Measurements from ENCODE around the gene BUB3. TPM values are rescaled to one million over a fixed set of nuclear protein-coding genes. Genes with fewer than 3 reads are reported as not detected.

Gene BUB3
- total and polyA plus RNA-seq, 2 of the 13 experiments (the other 11 are each of a cell fraction or from before 2014, with no cell fraction given), result 174 to 188 TPM

GRCh38 chr10:123154711-123155505 is 706 bp downstream of the BUB3 start (continued):
- TF ChIP-seq ATAD3A (CRISPR knock-in tag; IDR thresholded peaks at IDR 0.05) (no peak), ESRRA (CRISPR knock-in tag; IDR thresholded peaks at IDR 0.05; ENCODE audit: low read depth) (no peak), BHLHE40 (IDR thresholded peaks at IDR 0.05; ENCODE audit: low read length) (no peak), HDAC1 (CRISPR knock-in tag; IDR thresholded peaks at IDR 0.05) (peak; percentile 48; the same call in 1 of the 2 replicates), ZC3H4 (CRISPR knock-in tag; IDR thresholded peaks at IDR 0.05; ENCODE audit: borderline replicate concordance) (no peak), DR1 (CRISPR knock-in tag; IDR thresholded peaks at IDR 0.05) (no peak), IRX3 (CRISPR knock-in tag; IDR thresholded peaks at IDR 0.05; ENCODE audit: borderline replicate concordance, low read depth) (0 out of 2 replicates have a peak, but pooled peaks have one; percentile 66), PLSCR1 (CRISPR knock-in tag; IDR thresholded peaks at IDR 0.05; ENCODE audit: borderline replicate concordance) (no peak), TOPORS (CRISPR knock-in tag; IDR thresholded peaks at IDR 0.05) (no peak), CENPBD1 (CRISPR knock-in tag; IDR thresholded peaks at IDR 0.05; ENCODE audit: borderline replicate concordance, low read depth) (no peak), ZZZ3 (CRISPR knock-in tag; IDR thresholded peaks at IDR 0.05; ENCODE audit: borderline replicate concordance) (no peak), ELF4 (CRISPR knock-in tag; IDR thresholded peaks at IDR 0.05; ENCODE audit: borderline replicate concordance) (no peak), ZNF232 (CRISPR knock-in tag; IDR thresholded peaks at IDR 0.05; ENCODE audit: borderline replicate concordance) (no peak), ZNF24 (IDR thresholded peaks at IDR 0.05) (no peak)
- TF ChIP-seq, protein P1, sequence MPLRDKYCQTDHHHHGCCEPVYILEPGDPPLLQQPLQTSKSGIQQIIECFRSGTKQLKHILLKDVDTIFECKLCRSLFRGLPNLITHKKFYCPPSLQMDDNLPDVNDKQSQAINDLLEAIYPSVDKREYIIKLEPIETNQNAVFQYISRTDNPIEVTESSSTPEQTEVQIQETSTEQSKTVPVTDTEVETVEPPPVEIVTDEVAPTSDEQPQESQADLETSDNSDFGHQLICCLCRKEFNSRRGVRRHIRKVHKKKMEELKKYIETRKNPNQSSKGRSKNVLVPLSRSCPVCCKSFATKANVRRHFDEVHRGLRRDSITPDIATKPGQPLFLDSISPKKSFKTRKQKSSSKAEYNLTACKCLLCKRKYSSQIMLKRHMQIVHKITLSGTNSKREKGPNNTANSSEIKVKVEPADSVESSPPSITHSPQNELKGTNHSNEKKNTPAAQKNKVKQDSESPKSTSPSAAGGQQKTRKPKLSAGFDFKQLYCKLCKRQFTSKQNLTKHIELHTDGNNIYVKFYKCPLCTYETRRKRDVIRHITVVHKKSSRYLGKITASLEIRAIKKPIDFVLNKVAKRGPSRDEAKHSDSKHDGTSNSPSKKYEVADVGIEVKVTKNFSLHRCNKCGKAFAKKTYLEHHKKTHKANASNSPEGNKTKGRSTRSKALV (CRISPR knock-in tag; IDR thresholded peaks at IDR 0.05), result peak; percentile 72
- TF ChIP-seq, protein P2, sequence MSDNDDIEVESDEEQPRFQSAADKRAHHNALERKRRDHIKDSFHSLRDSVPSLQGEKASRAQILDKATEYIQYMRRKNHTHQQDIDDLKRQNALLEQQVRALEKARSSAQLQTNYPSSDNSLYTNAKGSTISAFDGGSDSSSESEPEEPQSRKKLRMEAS (IDR thresholded peaks at IDR 0.05), result peak; percentile 41
- TF ChIP-seq, protein P3, sequence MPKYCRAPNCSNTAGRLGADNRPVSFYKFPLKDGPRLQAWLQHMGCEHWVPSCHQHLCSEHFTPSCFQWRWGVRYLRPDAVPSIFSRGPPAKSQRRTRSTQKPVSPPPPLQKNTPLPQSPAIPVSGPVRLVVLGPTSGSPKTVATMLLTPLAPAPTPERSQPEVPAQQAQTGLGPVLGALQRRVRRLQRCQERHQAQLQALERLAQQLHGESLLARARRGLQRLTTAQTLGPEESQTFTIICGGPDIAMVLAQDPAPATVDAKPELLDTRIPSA (CRISPR knock-in tag; IDR thresholded peaks at IDR 0.05; ENCODE audit: borderline replicate concordance), result no peak

Data from HepG2 (cell line).